C4-2B (cell line): ENCODE results near the gene R3HDM4.

Experiments used
- ZFX ChIP-seq: fragments of 450-650 bp; IDR thresholded peaks from 2 replicates; pipeline ENCODE4 v1.6.1; 2017
- TF ChIP-seq, protein P1 (sequence below): fragments of 450-650 bp; conservative IDR thresholded peaks from 2 replicates; pipeline ENCODE4 v1.5.1; 2017; ENCODE audit warnings: mild to moderate bottlenecking

DNA sequence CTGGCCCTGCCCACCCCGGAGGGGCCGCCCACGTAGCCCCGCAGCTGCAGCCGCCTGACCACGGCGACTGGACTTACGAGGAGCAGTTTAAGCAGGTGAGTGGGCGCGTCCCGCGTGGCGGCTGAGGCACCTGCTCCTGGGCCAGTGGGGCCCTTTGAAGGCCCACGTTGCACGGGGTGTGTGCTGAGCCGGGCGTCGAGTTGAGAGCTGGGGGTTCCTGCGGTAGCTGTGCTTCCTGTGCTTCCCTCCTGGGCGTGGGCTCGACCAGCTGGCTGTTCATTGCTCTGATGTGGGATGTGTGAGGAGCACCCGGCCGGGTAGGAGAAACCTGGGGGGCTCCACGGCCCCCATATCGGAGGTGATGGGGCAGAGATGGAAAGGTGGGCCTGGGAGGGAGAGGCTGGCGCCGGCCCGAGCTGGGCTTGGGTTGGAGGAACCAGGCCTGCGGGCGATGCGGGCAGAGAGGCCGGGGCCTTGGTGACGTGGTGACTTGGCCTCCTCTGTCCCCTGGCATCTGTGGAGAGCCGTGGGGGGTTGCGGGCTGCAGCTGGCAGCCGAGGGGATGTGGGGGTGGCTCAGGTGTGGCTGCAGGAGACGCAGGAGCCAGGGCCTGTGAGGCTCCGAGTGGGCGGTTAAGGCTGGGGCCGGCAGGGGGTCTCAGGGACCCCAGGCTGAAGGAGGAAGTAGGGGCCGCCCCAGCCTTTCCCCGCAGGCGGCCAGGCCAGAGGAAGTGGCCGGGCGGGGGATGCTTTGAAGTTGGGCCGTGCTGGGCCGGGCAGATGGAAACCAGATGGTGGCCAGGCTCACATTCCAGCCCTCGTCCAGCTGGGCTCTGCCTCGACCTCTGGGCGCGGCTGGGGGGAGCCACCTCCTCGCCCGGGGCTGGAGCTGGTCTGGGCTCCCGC, 19.9 kb upstream of the R3HDM4 start:
- TF ChIP-seq, protein P1, sequence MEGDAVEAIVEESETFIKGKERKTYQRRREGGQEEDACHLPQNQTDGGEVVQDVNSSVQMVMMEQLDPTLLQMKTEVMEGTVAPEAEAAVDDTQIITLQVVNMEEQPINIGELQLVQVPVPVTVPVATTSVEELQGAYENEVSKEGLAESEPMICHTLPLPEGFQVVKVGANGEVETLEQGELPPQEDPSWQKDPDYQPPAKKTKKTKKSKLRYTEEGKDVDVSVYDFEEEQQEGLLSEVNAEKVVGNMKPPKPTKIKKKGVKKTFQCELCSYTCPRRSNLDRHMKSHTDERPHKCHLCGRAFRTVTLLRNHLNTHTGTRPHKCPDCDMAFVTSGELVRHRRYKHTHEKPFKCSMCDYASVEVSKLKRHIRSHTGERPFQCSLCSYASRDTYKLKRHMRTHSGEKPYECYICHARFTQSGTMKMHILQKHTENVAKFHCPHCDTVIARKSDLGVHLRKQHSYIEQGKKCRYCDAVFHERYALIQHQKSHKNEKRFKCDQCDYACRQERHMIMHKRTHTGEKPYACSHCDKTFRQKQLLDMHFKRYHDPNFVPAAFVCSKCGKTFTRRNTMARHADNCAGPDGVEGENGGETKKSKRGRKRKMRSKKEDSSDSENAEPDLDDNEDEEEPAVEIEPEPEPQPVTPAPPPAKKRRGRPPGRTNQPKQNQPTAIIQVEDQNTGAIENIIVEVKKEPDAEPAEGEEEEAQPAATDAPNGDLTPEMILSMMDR: no peak
- no peak for TF ChIP-seq ZFX
